Activated CD4-positive, alpha-beta T cell treated with anti-CD3 and anti-CD28 coated beads for 4 hours (primary cell): ENCODE results near the gene SPATA17.
"Not testable (repeated sequence)": the region's sequence is repeated elsewhere in the genome, so short reads cannot be mapped to it uniquely, and the experiment has no call there.

Experiments
- DNase-seq, 2 donors: peaks; one replicate each; pipeline ENCODE4 v3.0.0-alpha.2; 2020

SPATA17 gene

DNA sequence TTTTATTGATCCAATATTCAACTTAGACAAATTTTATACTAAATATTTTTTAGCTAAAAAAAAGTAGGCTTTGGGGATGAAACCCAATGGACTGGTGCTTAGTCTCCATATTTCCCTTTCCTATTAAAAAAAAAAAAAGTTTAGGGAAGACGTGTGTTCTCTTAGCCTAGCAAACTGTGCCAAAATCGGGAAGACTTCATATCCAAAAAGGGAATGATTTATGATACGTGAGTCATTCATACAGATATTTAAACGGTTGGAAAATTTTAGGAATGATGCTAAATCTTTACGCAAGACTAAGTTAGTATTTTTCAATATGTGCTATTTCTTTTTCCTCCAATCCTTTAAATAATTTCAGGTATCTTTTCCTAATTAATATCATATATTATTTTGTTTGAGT lies 50.7 kb downstream of the SPATA17 start:
- DNase-seq: no peak

DNA sequence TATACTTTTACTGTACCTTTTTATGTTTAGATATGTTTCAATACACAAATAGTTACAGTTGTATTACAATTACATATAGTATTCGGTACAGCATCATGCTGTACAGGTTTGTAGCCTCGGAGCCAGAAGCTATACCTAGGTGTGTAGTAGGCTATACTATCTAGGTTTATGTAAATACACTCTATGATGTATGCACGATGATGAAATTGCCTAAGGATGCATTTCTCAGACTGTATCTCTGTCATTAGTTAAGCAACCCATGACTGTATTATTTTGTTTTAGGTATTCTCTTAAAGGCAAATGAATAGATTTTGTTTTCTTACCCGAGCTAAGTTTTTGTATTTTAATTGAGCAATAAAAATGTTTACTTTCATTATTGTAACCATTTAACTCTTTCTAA lies 56.4 kb downstream of the SPATA17 start:
- no peak for DNase-seq

DNA sequence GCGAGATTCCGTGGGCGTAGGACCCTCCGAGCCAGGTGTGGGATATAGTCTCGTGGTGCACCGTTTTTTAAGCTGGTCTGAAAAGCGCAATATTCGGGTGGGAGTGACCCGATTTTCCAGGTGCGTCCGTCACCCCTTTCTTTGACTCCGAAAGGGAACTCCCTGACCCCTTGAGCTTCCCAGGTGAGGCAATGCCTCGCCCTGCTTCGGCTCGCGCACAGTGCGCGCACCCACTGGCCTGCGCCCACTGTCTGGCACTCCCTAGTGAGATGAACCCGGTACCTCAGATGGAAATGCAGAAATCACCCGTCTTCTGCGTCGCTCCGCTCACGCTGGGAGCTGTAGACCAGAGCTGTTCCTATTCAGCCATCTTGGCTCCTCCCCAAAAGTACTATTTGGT lies 65.0 kb downstream of the SPATA17 start:
- not testable (repeated sequence) for DNase-seq

DNA sequence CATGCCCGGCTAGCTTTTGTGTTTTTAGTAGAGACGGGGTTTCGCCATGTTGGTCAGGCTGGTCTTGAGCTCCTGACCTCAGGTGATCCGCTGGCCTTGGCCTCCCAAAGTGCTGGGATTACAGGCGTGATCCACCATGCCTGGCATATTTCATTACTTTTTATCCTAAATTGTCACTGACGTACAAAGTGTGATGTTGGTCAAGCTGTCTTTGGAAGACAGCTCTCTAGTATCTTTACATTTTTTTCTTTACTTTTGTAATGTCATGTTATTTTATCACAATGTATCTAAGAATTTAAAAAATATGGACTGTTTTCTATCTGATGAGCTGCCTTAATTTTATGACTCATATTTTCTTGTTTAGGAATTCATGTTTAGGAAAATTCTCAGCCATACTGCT lies 72.2 kb downstream of the SPATA17 start:
- DNase-seq: no peak

DNA sequence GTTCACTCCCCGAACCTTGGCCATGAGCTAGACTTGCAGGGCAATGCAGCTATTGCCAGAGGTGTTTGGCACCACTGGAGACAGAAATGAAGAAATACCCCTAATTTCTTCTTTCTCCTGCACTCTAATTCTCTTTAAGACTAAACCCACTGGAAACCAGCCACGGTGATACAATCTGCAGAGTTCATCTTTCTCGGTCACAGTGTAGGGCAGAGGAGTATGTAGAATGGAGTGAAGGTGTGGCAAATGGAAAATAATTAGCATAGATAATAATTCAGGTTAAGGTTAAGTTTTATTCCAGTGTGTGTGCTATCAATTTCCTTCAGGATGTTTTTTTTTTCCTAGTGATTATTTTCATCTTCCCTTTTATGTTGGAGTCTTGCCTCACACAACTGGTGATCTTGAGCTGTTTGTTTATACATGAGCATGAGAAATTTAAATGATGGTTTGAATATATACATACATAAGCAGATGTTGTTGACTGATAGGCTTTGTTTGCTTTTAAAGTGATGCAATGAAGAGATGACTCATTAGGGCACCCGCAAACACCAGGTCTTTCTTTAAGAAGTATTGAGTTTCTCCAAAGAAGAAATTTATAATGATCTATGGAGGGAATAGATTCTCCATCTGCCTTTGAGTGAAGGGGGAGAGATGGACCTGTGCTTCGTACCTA lies 81.9 kb downstream of the SPATA17 start:
- no peak for DNase-seq

DNA sequence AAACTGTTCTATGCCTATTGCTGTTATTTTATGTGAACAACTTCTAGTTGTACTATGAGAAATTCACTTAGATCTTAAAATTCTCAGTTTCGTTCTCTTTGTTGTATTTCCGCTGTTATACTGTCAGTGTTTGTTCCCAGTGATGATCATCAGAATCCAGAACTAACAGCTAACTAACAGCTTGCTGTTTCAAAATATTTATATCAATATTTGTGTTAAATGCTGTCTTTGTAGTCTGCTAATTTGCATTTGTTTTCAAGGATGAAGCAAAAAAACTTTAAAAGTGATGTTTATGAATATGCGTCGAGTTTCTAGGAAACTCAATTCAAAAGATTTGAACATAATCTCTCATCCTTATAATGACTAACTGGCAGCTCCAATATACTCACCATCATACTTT lies 84.5 kb downstream of the SPATA17 start:
- no peak for DNase-seq

DNA sequence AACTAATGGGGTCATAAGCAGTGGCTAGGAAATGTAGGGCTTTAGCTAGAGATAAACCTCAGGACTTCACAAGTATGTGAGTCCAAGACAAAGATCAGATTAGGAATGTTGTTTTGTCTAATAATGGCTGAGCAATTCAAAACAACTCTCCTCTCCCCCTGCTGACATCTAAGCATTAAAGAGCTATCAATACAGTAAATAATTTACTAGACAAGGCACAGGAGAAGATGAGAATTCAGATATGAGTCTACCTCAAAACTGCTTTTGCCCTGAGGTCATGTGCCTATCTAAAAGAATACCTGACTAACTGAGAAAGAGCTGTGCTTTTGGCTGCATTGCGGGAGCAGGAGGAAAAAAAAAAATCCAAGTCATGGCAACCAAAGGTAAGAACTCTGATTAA lies 86.8 kb downstream of the SPATA17 start:
- DNase-seq: no peak

DNA sequence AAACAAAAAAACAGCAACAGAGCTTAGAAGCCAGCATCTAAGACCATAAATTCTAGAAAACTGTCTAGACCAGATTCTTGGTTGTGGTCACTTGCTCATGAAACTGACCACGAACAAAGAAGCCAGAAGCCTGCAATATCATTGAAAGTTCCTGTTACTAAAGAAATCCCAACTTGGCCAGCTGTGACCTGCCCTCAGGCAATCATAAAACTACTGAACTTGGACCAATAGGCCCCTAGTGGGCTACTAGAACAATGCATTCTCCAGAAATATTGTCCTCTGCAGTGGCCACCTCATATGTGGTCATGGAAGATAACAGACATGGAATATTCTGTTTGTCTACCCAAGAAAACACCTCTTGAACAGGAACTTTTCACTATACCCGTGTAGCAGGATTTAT lies 87.7 kb downstream of the SPATA17 start:
- DNase-seq: no peak

DNA sequence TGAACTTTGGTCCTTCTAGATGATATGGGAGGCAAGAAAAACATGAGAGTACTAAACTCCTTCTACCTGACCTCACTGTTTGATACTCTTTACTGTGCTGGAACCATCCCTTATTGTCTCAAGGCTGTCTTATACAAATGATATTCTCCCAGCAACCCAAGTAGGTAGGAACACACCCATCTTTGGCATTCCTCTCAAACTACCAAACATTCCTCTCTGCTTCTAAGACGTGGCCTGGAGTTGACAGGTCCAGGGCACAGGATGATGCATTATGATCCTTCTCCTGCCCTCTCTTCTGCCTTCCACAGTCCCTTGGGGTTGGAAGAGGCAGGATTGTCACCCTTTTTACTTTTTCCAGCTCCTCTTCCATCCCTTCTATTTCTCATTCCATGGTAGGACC lies 90.5 kb downstream of the SPATA17 start:
- DNase-seq: no peak

DNA sequence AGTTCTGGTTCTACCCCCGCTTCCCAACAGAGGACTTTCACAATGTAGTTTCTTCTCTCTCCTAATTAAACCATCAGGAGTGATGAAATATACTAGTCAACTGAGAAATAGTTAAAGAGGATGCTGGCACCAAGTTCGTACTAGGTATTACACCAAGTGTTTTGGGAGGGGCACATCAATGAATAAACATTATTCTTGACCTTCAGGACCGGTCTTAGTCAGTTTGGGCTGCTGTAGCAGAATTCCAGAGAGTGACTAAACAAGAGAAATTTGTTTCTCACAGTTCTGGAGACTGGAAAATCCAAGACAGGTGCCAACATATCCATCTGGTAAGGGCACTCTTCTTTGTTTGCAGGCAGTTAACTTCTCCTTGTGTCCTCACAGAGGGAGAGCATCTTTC lies 103.8 kb downstream of the SPATA17 start:
- no peak for DNase-seq

DNA sequence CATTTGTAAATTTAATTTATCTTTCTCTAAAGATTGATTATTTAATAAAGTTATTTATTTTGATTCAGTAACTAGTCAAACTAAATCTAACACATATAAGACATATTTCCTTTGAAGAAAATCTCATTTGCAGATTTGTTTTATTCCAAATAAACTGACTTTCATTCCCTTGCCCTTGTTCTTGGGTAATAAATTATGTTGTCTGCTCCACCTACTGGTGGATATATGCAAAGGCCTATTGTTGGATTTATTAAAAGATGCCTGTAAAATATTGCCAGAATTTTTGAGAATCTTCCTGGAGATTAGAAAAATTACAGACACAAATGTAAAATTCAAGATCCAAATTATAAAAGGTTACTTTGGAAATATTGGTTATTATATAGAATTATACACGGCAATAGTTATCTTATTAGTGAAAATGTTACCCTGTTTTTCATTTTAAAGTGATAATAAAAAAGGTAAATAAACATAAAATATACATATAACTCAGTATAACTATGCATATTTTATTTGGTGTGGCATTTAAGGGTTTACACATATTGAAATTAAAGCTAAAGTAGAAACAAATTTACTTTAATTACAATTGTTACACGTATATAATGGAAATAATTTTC lies 116.1 kb downstream of the SPATA17 start:
- DNase-seq: no peak

DNA sequence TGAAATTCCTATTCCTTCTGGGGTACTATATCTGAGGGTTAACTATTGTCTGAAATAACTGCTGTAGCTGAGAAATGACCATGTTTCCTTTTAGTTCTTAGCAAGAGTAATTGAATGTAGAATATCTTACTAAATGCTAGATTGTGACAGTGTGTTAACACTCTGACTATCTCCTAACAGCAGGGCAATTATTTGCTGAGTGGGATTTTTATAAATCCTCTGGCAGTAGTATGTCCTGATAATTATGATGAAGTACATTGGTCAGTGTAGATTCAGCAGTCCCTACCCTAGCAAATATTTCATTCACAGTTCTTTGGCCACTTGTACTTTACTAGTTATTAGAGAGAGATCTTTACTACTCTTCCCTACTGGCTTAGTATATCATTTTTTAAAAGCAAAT lies 138.6 kb downstream of the SPATA17 start:
- DNase-seq: no peak

DNA sequence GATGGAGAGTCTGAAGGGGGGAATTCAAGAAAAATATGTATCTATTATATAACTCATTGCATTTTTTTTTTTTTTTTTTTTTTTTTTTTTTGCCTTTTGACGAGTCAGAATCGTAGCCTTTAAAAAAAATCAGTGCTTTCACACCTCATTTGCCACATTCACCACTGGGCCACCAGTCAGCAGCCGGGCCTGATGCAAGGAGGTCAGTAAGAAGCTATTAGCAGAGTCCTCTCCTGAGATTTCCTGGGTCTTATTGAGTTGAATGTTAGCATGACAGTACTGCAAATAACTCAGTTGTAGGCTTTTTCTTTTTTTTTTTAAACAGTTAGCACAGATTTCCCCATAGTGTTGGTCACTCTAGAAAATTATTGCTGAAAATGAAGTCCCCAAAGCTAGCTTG lies 139.8 kb downstream of the SPATA17 start:
- DNase-seq: no peak

DNA sequence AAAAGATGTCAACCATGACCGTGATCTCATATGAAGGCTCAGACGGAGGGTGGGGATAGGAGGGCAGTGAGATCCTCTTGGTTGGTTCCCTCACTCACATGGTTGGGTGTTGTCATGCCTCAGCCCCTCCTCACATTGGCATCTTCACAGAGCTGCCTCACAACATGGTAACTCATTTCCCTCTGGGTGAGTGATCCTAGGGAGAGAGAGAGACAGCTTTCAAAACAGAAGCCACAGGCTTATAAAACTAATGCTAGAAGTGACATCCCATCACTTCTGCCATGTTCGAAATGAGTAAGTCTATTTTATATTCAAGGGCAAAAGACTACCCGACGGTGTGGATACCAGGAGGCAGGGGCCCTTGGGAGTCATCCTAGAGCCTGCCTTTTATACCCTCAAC lies 145.5 kb downstream of the SPATA17 start:
- DNase-seq: no peak

DNA sequence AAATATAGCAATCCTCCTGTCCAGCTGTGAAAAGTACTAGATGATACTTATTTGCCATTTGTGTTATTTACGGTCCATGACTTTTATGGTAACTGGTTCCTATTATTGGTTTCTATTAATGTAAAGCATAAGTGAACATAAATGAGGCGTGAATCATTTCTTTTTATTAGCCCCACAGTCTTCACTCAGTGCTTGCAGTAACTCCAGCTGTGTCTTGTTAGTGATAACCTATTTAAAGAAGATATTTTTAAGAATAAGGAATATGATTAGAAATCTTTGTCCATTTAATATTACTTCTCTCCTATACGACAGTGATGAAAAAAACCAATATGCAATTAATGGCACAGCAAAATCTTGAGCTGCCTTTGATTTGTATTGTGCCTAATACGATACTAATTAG lies 149.9 kb downstream of the SPATA17 start:
- DNase-seq: no peak

DNA sequence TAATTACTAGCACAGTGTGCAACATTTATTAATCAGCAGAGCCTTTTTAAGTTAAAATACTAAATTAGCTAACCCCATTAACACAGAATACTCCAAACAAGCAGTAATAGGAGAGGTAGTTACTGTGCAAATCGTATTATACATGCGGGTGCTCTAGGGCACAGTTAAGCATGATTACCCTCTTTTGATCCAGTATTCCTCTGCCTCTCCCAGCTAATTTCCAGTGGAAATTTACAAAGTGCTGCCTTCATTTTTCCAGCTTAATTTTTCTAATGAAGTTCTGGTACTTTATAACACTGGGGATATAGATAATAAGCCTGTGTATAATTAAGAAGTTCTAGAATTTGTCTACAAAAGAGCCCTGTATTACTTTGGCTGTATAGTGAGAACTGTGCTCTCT lies 159.9 kb downstream of the SPATA17 start:
- DNase-seq: no peak

DNA sequence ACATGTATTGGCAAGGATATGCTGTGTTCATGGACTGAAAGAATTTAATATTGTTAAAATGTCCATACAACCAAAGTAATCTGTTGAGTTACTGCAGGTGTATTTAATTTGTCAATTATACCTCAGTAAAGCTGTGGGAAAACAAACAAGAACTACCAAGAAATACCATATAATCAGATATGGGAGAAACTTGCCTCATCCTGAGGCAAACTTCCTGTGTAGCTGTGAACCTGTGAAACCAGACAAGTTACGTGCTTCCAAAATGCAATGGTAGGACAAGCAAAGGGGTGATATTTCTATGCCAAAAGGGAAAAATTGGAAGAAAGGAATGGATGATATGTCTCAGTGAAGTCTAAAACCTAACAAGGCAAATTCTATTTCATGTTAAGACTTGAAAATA lies 174.6 kb downstream of the SPATA17 start:
- no peak for DNase-seq

DNA sequence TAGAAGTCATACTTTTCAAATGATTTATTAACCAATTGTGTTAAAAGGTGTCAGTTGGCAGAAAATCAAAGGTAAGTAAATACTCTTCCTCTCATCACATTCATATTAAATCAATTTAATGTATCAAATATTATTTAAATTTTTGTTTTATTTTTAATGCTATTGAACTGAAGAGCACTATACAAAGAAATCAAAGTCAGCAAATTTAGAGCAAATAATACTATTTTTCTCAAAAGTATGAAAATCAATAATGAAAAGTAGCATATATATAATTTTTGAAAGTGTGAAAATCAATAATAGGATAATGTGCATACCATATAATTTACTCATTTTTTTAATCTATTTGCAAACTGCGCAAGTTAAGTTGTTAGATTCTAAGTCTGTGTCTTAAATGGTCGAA lies 181.0 kb downstream of the SPATA17 start:
- no peak for DNase-seq

DNA sequence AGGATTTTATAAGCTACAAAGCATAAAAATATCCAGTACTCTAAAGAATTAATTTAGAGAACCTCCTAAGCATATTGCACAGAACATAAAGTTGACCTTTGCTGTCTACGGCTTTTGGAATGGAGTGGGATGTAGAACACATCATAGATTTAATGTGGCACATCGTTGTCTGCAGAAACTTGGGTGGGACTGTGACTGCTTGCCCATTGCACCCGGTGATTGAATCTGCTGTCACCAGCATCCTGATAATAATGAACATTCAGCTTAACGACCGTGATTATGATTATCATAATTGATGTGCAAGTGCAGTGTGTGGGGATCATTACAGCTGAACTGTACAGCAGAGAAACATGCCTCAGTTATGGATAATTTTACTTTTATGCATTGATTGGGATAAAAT lies 181.9 kb downstream of the SPATA17 start:
- no peak for DNase-seq

DNA sequence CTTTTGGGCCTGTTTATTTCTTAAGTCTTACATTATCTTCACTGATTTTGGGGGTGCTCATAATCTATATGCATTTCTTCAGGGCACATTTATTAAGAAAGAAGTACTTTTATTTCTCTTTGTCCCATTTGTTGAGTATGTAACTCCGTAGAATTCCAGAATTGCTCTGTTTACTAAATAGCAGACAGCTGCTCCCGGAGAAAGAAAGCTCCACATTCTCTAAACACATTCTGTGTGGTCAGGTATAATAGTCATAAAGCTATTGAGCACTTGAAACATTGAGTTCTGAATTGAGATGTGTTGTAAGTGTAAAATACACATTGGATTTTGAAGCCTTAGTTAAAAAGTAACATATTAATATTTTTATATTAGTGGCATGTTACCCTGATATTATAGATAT lies 206.5 kb downstream of the SPATA17 start:
- DNase-seq: no peak

DNA sequence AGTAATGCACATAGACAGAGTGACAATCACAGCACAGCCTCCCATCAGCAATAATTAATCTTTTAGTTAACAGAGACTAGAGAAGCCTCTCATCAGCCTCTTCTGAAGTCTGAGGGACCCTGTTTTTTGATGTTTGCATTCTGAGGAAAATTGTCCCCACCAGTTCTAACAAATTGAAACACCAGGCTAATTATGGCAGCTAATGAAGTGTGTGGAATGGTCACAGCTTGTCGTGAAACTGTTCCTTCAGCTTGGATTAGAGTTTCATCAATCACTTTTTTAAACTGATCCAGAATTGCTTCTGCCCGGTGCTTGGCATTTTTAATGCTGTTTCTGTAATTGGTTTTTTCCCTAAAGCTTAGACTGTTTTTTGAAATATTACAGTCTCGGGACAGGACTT lies 208.0 kb downstream of the SPATA17 start:
- DNase-seq: no peak

DNA sequence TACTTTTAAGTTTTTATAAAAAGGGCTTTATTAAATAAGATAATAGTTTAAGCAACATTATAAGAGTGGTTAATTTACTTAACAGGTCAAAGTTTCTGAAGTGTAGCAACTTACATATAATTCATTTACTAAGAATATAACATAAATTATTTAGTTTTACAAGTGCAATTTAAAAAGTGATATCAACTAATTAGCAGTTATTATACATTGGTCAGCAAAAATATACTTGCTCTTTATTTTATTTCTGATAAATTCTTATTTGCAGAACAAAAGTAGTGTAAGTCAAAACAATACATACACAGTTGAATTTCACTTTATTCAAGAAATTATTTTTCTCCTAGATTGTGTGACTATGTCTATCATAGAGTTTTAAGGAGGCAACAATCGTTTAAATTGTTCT lies 215.6 kb downstream of the SPATA17 start:
- no peak for DNase-seq

DNA sequence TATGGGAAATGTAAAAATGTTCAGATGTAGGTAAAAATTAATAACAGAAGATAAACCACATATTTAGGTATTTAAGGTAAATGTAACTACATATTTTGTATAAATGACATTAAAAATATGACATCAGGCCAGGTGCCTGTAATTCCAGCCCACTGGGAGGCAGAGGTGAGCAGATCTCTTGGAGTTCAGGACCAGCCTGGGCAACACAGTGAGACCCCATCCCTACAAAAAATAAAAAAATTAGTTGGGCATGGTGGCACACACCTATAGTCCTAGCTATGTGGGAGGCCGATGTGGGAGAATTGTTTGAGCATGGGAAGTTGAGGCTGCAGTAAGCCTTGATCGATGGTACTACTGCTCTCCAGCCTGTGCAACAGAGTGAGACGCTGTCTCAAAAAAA lies 216.5 kb downstream of the SPATA17 start:
- DNase-seq: no peak

DNA sequence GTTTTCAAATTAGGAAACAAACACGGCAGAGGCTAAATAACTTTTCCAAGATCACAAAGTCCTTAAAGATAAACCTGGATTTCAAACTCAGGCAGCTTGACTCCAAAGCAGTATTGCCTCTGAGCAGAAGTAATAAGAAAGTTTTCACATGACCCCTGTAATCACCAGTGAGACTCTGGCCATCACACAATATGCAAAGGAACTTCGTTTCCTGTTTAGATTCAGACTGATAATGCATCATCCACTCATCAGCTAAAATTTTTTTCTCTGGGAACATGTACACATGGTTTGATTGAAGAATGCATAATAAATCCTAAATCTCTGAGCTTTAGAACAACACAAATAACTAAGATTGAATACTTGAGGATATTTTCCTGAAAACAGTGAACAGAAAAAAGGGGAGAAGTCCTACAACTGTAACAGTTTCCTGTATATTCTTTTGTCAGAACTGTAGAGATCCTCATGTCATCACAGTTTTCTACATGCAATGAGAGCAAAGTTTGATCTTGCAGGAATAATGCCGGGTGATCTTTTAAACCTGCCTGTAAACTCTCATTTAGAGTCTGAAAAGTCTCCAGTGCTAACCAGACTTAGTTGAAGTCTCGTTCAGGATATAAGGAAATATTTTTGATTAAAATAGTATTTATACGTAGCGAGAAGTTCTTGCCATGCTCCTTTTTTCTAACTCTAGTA lies 225.3 kb downstream of the SPATA17 start:
- no peak for DNase-seq

DNA sequence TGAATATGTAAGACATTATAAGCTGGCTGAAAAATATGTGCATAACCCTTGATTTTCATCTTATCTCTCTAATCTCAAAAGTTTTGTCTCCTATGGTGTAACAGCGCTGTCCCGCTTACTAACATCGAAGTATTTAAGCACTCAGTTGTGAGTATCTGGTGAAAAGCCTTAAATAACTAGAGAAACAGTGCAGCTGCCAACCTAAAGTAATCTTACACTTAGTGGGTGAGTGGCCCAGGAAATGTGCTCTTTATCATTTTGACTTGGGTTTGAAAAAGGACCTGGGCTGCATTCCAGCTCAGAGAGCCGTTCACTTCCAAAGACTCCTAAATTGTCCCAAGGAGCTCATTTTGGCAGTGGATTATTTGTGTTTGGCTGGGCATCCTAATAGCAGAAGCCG lies 225.9 kb downstream of the SPATA17 start:
- no peak for DNase-seq
